Gastroesophageal sphincter (tissue), 4 donors: ENCODE measurements around the gene MTARC1. TPM values are rescaled to one million over a fixed set of nuclear protein-coding genes. Genes with fewer than 3 reads are reported as not detected.
A peak's percentile ranks its signal among the peaks of the same experiment; 100 is the strongest.

Source experiments
- ATAC-seq: fragments of 150-250 bp; one replicate; pipeline ENCODE4 v1.9.1; 2016; ENCODE audit warnings: mild to moderate bottlenecking, moderate library complexity
- H3K27ac ChIP-seq, 4 donors: fragments of 200-600 bp; sonication (generic) in 3 of 4; 1 replicate in 3 of 4; 2 replicates in 1 of 4; pipeline ENCODE4 v1.5.1; 2016 to 2019
- H3K27me3 ChIP-seq: fragments of 200-600 bp; sonication (generic); one replicate; pipeline ENCODE4 v1.5.1; 2019
- H3K36me3 ChIP-seq, 2 donors: fragments of 200-600 bp; sonication (generic); one replicate each; pipeline ENCODE4 v1.5.1; 2019; ENCODE audit warnings: control low read depth in 1 of 2
- H3K4me1 ChIP-seq, 3 donors: fragments of 200-600 bp; sonication (generic); 1 replicate in 2 of 3; 2 replicates in 1 of 3; pipeline ENCODE4 v1.5.1; 2016 to 2019; ENCODE audit warnings: control low read depth in 2 of 3
- H3K4me3 ChIP-seq, 2 donors: fragments of 200-600 bp; sonication (generic); one replicate each; pipeline ENCODE4 v1.5.1; 2019; ENCODE audit warnings: mild to moderate bottlenecking in 1 of 2, moderate library complexity in 1 of 2
- H3K9me3 ChIP-seq, 3 donors: fragments of 200-600 bp; sonication (generic); one replicate each; pipeline ENCODE4 v1.5.1; 2017 to 2019; ENCODE audit warnings: control low read depth in 2 of 3
- EP300 ChIP-seq: sonication (generic); formaldehyde crosslinking; IDR thresholded peaks from one replicate; pipeline ENCODE4 v1.6.1; 2017; ENCODE audit warnings: antibody characterized with exemption, mild to moderate bottlenecking
- POLR2A ChIP-seq, 2 donors: fragments of 450-650 bp; IDR thresholded peaks; one replicate each; pipeline ENCODE4 v1.6.1; 2017; ENCODE audit warnings: antibody characterized with exemption in 2 of 2, mild to moderate bottlenecking in 2 of 2, moderate library complexity in 1 of 2
- POLR2AphosphoS5 ChIP-seq: sonication (generic); formaldehyde crosslinking; IDR thresholded peaks from one replicate; pipeline ENCODE4 v1.6.1; 2017; ENCODE audit warnings: antibody characterized with exemption
- WGBS, 2 donors: methylation state at CpG; one replicate each; pipeline ENCODE4 v1.1.5; 2018; ENCODE audit warnings: low coverage in 1 of 2; 5-methylcytosine and 5-hydroxymethylcytosine counted together
- total RNA-seq, 4 donors: library from RNA; depleted of rRNA; stranded (reverse); fragments of >200 nt; gene quantifications; one replicate each; pipeline ENCODE4 v1.1.0, GENCODE V29; 2016
- TF ChIP-seq, protein P1 (sequence below), 4 experiments: fragments of 200-600 bp in 2 of 4; fragments of 450-650 bp in 2 of 4; sonication (generic) in 1 of 4; IDR thresholded peaks; one replicate each; pipeline ENCODE4 v1.5.1; 2017 to 2019; ENCODE audit warnings: antibody characterized with exemption in 4 of 4, mild to moderate bottlenecking in 2 of 4, moderate library complexity in 2 of 4

Gene MTARC1
- total RNA-seq, 4 donors from 2014 or later: 3.7 to 8.1 (median 5.4) TPM

DNA sequence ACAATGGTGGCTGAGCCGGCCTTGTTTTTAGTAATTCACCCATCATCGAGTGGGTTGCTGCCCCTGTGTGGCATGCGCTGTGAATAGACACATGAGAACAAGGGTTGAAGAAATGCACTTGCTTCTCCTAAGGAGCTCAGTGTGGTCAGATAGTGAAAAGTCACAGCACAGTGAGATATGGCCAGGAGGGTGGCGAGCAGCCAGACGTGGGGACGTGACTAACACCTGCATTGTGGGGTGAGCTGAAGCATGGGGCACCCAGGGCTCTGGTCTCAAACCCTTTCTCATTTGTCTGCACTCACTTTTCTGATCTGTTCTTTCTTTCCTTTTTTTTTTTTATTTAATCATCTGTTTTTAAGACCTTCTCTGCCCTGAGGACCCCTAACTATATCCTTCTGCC is 13.5 kb downstream of the MTARC1 start:
- H3K4me3 ChIP-seq: no peak overlapping the region

DNA sequence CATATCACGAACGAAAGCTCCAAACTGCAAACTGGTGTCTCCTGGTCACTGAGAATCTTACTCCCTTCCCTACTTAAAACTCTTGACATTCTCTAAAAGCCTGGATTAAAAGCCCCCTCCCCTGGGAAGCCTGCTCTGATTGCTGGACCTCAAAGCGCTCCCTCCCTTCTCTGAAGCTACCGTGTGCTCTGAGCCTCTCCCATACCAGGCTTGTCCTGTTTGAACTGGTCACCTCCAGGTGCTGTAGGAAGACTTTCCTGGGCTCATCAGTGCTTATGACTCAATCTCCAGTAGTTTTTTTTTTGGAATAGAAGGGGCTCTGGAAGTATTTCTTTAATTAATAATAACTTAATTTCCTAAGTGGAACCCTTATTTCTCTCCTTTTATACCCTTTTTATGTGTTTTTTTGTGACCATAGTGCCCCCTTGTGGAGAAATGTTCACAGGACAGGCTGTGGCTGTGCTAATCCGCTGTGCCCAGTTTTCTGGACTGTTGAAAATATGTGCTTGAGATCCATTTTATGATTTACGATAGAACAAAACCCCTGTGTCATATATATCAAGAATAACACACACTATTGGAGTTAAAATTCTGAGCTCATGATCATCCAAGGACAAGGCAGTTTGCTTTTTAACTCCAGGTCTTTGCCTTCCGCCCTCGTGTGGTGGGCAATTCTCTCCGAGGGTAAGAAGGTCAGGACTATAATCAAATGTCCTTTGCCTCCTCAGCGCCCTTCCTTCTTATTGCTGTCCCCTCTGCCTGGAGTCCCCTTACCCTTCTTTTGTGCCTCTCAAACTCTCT is 16.9 kb downstream of the MTARC1 start:
- peaks cover 0 to 28% (median 3%) of the 10 kb centered on the region in 3 donors for H3K4me1 ChIP-seq
- ATAC-seq: peak; percentile 59
- H3K4me3 ChIP-seq: peak overlapping the region in 1 of 2 donors; percentile 1
- H3K27me3 ChIP-seq: no peaks in the 10 kb centered on the region
- H3K36me3 ChIP-seq: peaks cover 0 to 50% of the 10 kb centered on the region in 2 donors
- 52 to 60% methylated on average over 10 of the region's 10 CpGs for WGBS, 2 donors
- no peak for TF ChIP-seq EP300
- TF ChIP-seq, protein P1, sequence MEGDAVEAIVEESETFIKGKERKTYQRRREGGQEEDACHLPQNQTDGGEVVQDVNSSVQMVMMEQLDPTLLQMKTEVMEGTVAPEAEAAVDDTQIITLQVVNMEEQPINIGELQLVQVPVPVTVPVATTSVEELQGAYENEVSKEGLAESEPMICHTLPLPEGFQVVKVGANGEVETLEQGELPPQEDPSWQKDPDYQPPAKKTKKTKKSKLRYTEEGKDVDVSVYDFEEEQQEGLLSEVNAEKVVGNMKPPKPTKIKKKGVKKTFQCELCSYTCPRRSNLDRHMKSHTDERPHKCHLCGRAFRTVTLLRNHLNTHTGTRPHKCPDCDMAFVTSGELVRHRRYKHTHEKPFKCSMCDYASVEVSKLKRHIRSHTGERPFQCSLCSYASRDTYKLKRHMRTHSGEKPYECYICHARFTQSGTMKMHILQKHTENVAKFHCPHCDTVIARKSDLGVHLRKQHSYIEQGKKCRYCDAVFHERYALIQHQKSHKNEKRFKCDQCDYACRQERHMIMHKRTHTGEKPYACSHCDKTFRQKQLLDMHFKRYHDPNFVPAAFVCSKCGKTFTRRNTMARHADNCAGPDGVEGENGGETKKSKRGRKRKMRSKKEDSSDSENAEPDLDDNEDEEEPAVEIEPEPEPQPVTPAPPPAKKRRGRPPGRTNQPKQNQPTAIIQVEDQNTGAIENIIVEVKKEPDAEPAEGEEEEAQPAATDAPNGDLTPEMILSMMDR (IDR thresholded peaks at IDR 0.05): peak; percentile 70 to 81 (median 74)
- peak overlapping the region; percentile 77 to 83 (median 80) for H3K27ac ChIP-seq
- H3K9me3 ChIP-seq: no peaks in the 10 kb centered on the region

More for the DNA sequence above, 13.5 kb downstream of the MTARC1 start:
- 83 to 91% methylated on average over 3 to 5 of the region's 6 CpGs for WGBS, 2 donors
- TF ChIP-seq POLR2AphosphoS5: no peak
- TF ChIP-seq EP300: no peak
- TF ChIP-seq, protein P1 (IDR thresholded peaks at IDR 0.05): no peak
- TF ChIP-seq POLR2A (IDR thresholded peaks at IDR 0.05): no peak
- Histone ChIP-seq H3K4me1 (peaks cover 0 to 28% (median 3%) of the 10 kb centered on the region in 3 donors), H3K9me3 (no peaks in the 10 kb centered on the region), H3K27me3 (no peaks in the 10 kb centered on the region), H3K27ac (no peak overlapping the region), H3K36me3 (peaks cover 0 to 57% of the 10 kb centered on the region in 2 donors)
- ATAC-seq: no peak

DNA sequence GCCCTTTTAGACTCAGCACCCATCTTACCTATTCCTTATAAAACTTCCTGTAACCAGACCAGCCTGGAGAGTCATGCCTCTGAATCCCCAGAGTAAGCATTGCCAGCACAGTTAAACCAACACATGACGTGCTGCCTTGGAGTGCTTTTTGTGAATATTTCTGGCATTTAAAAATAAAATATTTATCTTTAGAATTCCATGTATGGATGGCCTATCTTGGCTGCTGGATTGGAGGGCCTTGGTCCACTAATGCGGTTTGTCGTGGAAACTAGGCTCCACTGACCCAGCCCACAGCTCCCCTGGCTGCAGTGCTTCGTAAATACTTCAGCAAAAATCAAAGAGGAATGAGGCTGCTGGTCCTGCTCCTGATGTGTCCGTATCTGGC is 17.5 kb downstream of the MTARC1 start:
- H3K4me3 ChIP-seq: peak overlapping the region in 1 of 2 donors; percentile 1
- 37 to 46% methylated on average over 4 to 5 of the region's 5 CpGs for WGBS, 2 donors
- peak overlapping the region; percentile 77 to 83 (median 80) for H3K27ac ChIP-seq
- TF ChIP-seq, protein P1 (IDR thresholded peaks at IDR 0.05): peak in 3 of 4 experiments; percentile 22 to 46 (median 30)
- TF ChIP-seq POLR2AphosphoS5 (peak; percentile 26), POLR2A (IDR thresholded peaks at IDR 0.05) (no peak), EP300 (no peak)
- H3K9me3 ChIP-seq: no peaks in the 10 kb centered on the region
- H3K36me3 ChIP-seq: peaks cover 0 to 44% of the 10 kb centered on the region in 2 donors
- no peaks in the 10 kb centered on the region for H3K27me3 ChIP-seq
- H3K4me1 ChIP-seq: peaks cover 0 to 28% (median 3%) of the 10 kb centered on the region in 3 donors
- peak; percentile 74 for ATAC-seq

DNA sequence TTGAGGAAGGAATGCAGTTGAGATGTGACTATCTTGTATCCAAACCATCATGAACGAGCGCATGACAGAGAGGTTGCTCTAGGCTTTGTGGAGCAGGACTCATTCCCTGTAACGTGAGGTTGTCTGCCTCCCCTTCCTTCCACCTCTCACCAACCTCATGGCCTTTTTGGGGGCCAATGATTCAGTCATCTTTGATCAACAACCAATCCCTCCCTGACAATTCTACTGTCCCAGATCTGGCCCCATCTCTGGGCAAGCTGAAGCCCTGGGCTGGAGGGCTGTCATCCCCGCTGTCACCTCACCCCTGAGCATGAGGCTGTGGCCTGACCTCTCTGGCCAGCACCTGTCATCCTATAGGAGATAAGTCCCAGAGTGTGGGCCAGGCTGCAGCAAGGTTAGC is 19.7 kb downstream of the MTARC1 start:
- Histone ChIP-seq H3K4me1 (peaks cover 0 to 42% (median 5%) of the 10 kb centered on the region in 3 donors), H3K27ac (no peak overlapping the region), H3K36me3 (peaks cover 0 to 22% of the 10 kb centered on the region in 2 donors), H3K27me3 (no peaks in the 10 kb centered on the region), H3K4me3 (no peak overlapping the region), H3K9me3 (no peaks in the 10 kb centered on the region)
- TF ChIP-seq, protein P1 (IDR thresholded peaks at IDR 0.05): no peak
- TF ChIP-seq POLR2A (IDR thresholded peaks at IDR 0.05) (no peak), POLR2AphosphoS5 (no peak), EP300 (no peak)
- 100% methylated on average over 3 of the region's 4 CpGs; no CpG with 5 or more reads in 1 of the 2 donors for WGBS, 2 donors
- ATAC-seq: no peak

DNA sequence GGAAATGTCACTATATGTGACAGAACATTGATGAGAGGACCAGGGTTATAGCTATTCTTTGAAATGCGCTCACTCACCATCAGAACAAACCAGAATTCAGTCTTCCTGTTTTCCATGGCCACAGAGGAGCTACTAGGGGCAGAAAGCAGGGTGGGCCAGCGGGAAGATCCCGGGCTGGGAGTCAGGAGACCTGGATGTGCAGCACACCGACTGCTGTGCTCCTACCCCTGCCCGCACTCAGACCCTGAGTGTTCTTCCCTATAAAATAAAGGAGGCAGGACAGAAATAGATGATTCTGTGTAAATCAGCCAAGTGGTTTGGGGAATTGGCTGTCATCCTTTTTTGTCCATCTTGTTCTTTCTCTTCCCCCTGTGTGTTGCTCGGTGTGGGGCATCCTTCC is 21.0 kb downstream of the MTARC1 start:
- Histone ChIP-seq H3K4me3 (no peak overlapping the region), H3K27ac (no peak overlapping the region), H3K27me3 (no peaks in the 10 kb centered on the region), H3K4me1 (peaks cover 0 to 35% (median 5%) of the 10 kb centered on the region in 3 donors), H3K9me3 (no peaks in the 10 kb centered on the region), H3K36me3 (peaks cover 0 to 23% of the 10 kb centered on the region in 2 donors)
- 94 to 100% methylated on average over 3 to 5 of the region's 6 CpGs for WGBS, 2 donors
- no peak for TF ChIP-seq POLR2A (IDR thresholded peaks at IDR 0.05)
- TF ChIP-seq, protein P1 (IDR thresholded peaks at IDR 0.05): no peak
- no peak for TF ChIP-seq EP300
- TF ChIP-seq POLR2AphosphoS5: no peak
- ATAC-seq: no peak
